Activated CD8-positive, alpha-beta memory T cell treated with anti-CD3 and anti-CD28 coated beads, Interleukin-2, amount 50 U/mL, for 1 hour (primary cell): ENCODE results near the gene ZSCAN10.

Source experiments
- DNase-seq: peaks from one replicate; pipeline ENCODE4 v3.0.0-alpha.2; 2020; ENCODE audit errors: extremely low read depth

The ZSCAN10 gene

GRCh38 chr16:3134338-3135125 is 35.4 kb upstream of the ZSCAN10 start, which contains the start of gene ZNF213:
Gene ZNF213 (plus strand): TSS chr16:3135029. CDS start chr16:3137281, 2,252 bp downstream.
- DNase-seq, result peak; percentile 89

- DNase-seq, result no peak
Observed at GRCh38 chr16:3133844-3134243, 34.8 kb upstream of the ZSCAN10 start.

- DNase-seq, result no peak
Observed at GRCh38 chr16:3131755-3132377, 32.8 kb upstream of the ZSCAN10 start.

GRCh38 chr16:3129137-3130131 is 30.3 kb upstream of the ZSCAN10 start:
- peak; percentile 88 for DNase-seq

GRCh38 chr16:3127745-3128144 is 28.7 kb upstream of the ZSCAN10 start:
- DNase-seq, result no peak

GRCh38 chr16:3123986-3124886 is 25.1 kb upstream of the ZSCAN10 start:
- peak; percentile 90 for DNase-seq

GRCh38 chr16:3122926-3123570 is 24.0 kb upstream of the ZSCAN10 start:
- DNase-seq, result no peak

- no peak for DNase-seq
Observed at GRCh38 chr16:3121851-3122467, 22.9 kb upstream of the ZSCAN10 start.

GRCh38 chr16:3120435-3120834 is 21.3 kb upstream of the ZSCAN10 start:
- DNase-seq, result no peak

GRCh38 chr16:3119701-3120408 is 20.8 kb upstream of the ZSCAN10 start:
- DNase-seq, result no peak

GRCh38 chr16:3119286-3119685 is 20.2 kb upstream of the ZSCAN10 start:
- DNase-seq, result no peak

- DNase-seq, result no peak
Observed at GRCh38 chr16:3118846-3119245, 19.8 kb upstream of the ZSCAN10 start.

- no peak for DNase-seq
Observed at GRCh38 chr16:3118204-3118790, 19.2 kb upstream of the ZSCAN10 start.

- DNase-seq, result no peak
Observed at GRCh38 chr16:3115561-3115960, 16.5 kb upstream of the ZSCAN10 start.

- no peak for DNase-seq
Observed at GRCh38 chr16:3115003-3115402, 15.9 kb upstream of the ZSCAN10 start.

- no peak for DNase-seq
Observed at GRCh38 chr16:3113765-3114479, 14.8 kb upstream of the ZSCAN10 start.

GRCh38 chr16:3112881-3113574 is 13.9 kb upstream of the ZSCAN10 start:
- no peak for DNase-seq
